GM13977 (cell line): ENCODE data around the gene DDX24.

Source experiments
- DNase-seq: peaks from one replicate; pipeline ENCODE4 v3.0.0; 2012; ENCODE audit warnings: low spot score
- in situ Hi-C: fragments of 300-500 bp; cut with MboI; formaldehyde crosslinking; loops from one replicate; pipeline ENCODE4 v1.12.0; 2022; ENCODE audit warnings: low sequenced_read_pairs, low pct_unique_long_range_greater_than_20kb, mixed read lengths, inconsistent platforms; ENCODE audit not compliant: unreplicated experiment
- TF ChIP-seq, protein P1 (sequence below): IDR thresholded peaks from 2 replicates; pipeline ENCODE4 v1.5.1; 2012; ENCODE audit warnings: mild to moderate bottlenecking, control low read depth; ENCODE audit not compliant: insufficient read depth; ENCODE audit errors: extremely low read depth, missing control alignments

DDX24 gene

GRCh38 chr14:94022532-94023411 is 58.2 kb downstream of the DDX24 start:
- TF ChIP-seq, protein P1, sequence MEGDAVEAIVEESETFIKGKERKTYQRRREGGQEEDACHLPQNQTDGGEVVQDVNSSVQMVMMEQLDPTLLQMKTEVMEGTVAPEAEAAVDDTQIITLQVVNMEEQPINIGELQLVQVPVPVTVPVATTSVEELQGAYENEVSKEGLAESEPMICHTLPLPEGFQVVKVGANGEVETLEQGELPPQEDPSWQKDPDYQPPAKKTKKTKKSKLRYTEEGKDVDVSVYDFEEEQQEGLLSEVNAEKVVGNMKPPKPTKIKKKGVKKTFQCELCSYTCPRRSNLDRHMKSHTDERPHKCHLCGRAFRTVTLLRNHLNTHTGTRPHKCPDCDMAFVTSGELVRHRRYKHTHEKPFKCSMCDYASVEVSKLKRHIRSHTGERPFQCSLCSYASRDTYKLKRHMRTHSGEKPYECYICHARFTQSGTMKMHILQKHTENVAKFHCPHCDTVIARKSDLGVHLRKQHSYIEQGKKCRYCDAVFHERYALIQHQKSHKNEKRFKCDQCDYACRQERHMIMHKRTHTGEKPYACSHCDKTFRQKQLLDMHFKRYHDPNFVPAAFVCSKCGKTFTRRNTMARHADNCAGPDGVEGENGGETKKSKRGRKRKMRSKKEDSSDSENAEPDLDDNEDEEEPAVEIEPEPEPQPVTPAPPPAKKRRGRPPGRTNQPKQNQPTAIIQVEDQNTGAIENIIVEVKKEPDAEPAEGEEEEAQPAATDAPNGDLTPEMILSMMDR = no peak
- no peak for DNase-seq
- in situ Hi-C loops = no loop called here

DNA sequence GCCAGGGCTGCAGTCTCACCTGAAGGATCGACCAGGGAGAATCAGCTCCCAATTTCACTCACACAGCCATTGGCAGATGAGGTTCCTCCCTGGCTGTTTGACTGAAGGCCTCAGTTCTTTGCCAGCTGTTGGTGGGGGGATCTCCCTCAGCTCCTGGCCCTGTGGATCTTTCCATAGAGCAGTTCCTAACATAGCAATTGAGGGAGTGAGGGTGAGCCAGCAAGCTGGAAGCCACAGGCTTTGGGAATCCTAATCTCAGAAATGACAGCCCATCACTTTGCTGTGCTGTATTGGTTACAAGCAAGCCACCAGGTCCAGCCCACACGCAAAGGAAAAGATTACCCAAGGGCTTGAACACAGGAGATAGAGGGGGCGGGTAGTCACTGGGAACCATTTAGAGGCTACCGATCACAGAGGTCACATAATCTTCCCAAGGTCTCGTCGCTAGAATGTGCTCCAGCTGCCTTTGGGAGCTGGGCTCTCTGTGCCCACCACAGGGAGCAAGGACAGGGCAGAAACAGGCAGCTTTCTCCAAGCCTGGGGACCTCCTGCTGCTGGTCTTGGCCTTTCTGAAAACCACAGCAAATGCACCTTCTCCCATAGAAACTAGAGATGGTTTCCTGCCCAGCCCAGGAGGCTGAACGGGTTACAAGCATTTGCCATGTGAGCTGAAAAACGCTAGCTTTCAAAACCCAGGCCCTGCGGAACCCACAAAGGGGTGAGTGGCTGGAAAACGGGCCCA is 59.4 kb downstream of the DDX24 start:
- TF ChIP-seq, protein P1 = no peak
- in situ Hi-C loops = no loop called here

DNA sequence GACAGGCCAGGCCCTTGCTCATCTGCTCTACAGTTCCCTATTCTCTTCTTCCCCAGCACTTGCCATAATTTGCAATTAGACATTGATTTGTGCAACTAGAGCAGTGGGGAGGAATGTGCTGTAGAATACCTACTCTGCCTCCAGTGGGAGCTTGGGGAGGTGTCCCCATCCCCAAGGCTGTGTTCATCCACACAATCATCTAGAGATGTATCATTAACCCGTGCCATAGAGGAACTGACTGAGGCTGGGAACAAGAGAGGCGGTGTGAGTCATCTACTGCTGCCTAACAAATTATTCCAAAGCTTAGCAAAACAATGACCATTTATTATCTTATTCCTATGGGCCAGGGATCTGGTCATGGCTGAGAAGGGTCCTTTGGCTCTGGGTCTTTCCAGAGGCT is 60.0 kb downstream of the DDX24 start:
- in situ Hi-C loops = no loop called here
- TF ChIP-seq, protein P1 = no peak
- DNase-seq = no peak

More for the DNA sequence above, 59.4 kb downstream of the DDX24 start:
- no peak for DNase-seq

DNA sequence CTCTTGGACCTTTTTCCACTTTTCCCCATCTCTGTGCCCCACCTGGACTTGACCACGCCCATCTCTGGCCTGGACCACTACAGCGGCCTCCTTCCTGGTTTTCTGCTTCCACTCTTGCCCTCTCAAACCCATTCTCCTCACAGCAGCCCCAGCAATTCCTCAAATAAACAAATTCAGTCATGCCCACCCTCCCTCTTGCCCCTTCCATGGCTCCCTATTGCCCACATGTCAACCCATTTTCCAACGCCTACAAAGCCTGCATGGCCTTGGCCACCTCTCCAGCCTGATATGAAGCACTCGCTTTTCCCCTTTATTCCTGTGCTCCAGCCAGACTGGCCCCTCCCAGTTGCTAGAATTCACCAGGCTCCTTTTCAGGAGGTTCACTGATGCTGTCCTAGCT is 60.7 kb downstream of the DDX24 start:
- TF ChIP-seq, protein P1 = no peak
- in situ Hi-C loops = no loop called here
- no peak for DNase-seq

GRCh38 chr14:94019329-94019728 is 61.7 kb downstream of the DDX24 start:
- TF ChIP-seq, protein P1 = no peak
- DNase-seq = no peak
- in situ Hi-C loops = no loop called here

DNA sequence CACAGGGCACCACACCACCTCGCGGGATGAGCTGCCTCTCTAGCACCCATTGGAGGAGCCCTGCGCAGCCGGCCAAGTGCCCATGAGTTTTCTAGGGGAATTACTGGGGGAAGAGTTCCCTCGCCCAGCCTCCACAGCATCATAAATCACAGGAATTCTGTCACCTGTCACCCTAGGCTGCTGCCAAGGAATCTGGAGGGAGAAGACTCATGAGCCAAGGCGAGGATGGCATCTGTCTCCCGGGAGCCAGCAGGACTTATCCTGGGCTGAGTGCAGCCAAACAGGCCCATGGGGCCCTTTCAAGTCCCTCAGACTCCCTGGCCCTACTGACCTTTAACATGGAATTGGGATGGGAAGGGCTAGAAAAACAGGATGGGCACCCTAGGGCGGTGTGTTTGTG is 62.7 kb downstream of the DDX24 start:
- TF ChIP-seq, protein P1 = no peak
- no peak for DNase-seq
- in situ Hi-C loops = no loop called here
